Peyer's patch (tissue), 4 donors: Measurements from ENCODE around the gene SASH1. TPM values are rescaled to one million over a fixed set of nuclear protein-coding genes. Genes with fewer than 3 reads are reported as not detected.

ENCODE experiments used
- DNase-seq, 3 donors: peaks; one replicate each; pipeline ENCODE4 v3.0.0-alpha.2; 2017 to 2019
- H3K27ac ChIP-seq, 4 donors: fragments of 200-600 bp; sonication (generic); one replicate each; pipeline ENCODE4 v1.5.1; 2016 to 2019
- H3K27me3 ChIP-seq, 2 donors: fragments of 200-600 bp; sonication (generic); one replicate each; pipeline ENCODE4 v1.5.1; 2019
- H3K36me3 ChIP-seq, 3 donors: fragments of 200-600 bp; sonication (generic); one replicate each; pipeline ENCODE4 v1.5.1; 2016 to 2019
- H3K4me1 ChIP-seq, 4 donors: fragments of 200-600 bp; sonication (generic); one replicate each; pipeline ENCODE4 v1.5.1; 2016 to 2019
- H3K4me3 ChIP-seq, 4 donors: fragments of 200-600 bp; sonication (generic); 1 replicate in 3 of 4; 2 replicates in 1 of 4; pipeline ENCODE4 v1.5.1; 2016 to 2019; ENCODE audit warnings: mild to moderate bottlenecking in 1 of 4
- H3K9me3 ChIP-seq, 4 donors: fragments of 200-600 bp; sonication (generic); one replicate each; pipeline ENCODE4 v1.5.1; 2016 to 2019; ENCODE audit warnings: mild to moderate bottlenecking in 1 of 4
- CTCF ChIP-seq, 6 experiments: fragments of 450-650 bp in 4 of 6; fragments of 200-600 bp in 2 of 6; sonication (generic) in 1 of 6; IDR thresholded peaks; one replicate each; pipeline ENCODE4 v1.5.1; 2017 to 2019; ENCODE audit warnings: antibody characterized with exemption in 6 of 6, mild to moderate bottlenecking in 3 of 6, moderate library complexity in 1 of 6
- POLR2A ChIP-seq, 2 donors: fragments of 450-650 bp; IDR thresholded peaks; one replicate each; pipeline ENCODE4 v1.5.1; 2017; ENCODE audit warnings: antibody characterized with exemption in 2 of 2, mild to moderate bottlenecking in 2 of 2, moderate library complexity in 2 of 2
- total RNA-seq, 4 donors: library from RNA; depleted of rRNA; stranded (reverse); fragments of >200 nt; gene quantifications; one replicate each; pipeline ENCODE4 v1.1.0, GENCODE V29; 2016

SASH1 gene
- total RNA-seq, 4 donors from 2014 or later: 17.2 to 141 (median 38.1) TPM

GRCh38 chr6:148494226-148494625 lies 151.6 kb downstream of the SASH1 start:
- TF ChIP-seq POLR2A (IDR thresholded peaks at IDR 0.05): no peak
- TF ChIP-seq CTCF (IDR thresholded peaks at IDR 0.05): no peak
- Histone ChIP-seq H3K4me1 (no peaks in the 10 kb centered on the region), H3K9me3 (no peaks in the 10 kb centered on the region), H3K27ac (no peak overlapping the region), H3K27me3 (no peaks in the 10 kb centered on the region), H3K36me3 (no peaks in the 10 kb centered on the region), H3K4me3 (no peak overlapping the region)
- DNase-seq: no peak

- H3K27ac ChIP-seq: no peak overlapping the region
- no peak for DNase-seq
Measured at GRCh38 chr6:148495029-148495428, 152.4 kb downstream of the SASH1 start.

GRCh38 chr6:148497257-148497656 lies 154.6 kb downstream of the SASH1 start:
- no peak for DNase-seq
- no peaks in the 10 kb centered on the region for H3K36me3 ChIP-seq
- H3K4me3 ChIP-seq: no peak overlapping the region
- no peaks in the 10 kb centered on the region for H3K27me3 ChIP-seq
- H3K27ac ChIP-seq: no peak overlapping the region
- H3K9me3 ChIP-seq: no peaks in the 10 kb centered on the region
- TF ChIP-seq POLR2A (IDR thresholded peaks at IDR 0.05): no peak
- TF ChIP-seq CTCF (IDR thresholded peaks at IDR 0.05): no peak
- no peaks in the 10 kb centered on the region for H3K4me1 ChIP-seq

More at GRCh38 chr6:148495029-148495428, 152.4 kb downstream of the SASH1 start:
- no peaks in the 10 kb centered on the region for H3K4me1 ChIP-seq
- no peak overlapping the region for H3K4me3 ChIP-seq
- no peaks in the 10 kb centered on the region for H3K36me3 ChIP-seq
- no peaks in the 10 kb centered on the region for H3K9me3 ChIP-seq
- H3K27me3 ChIP-seq: no peaks in the 10 kb centered on the region
- TF ChIP-seq CTCF (IDR thresholded peaks at IDR 0.05) (no peak), POLR2A (IDR thresholded peaks at IDR 0.05) (no peak)

GRCh38 chr6:148497717-148498116 lies 155.1 kb downstream of the SASH1 start:
- no peak for DNase-seq
- Histone ChIP-seq H3K27me3 (no peaks in the 10 kb centered on the region), H3K27ac (no peak overlapping the region), H3K9me3 (no peaks in the 10 kb centered on the region), H3K36me3 (no peaks in the 10 kb centered on the region), H3K4me3 (no peak overlapping the region), H3K4me1 (no peaks in the 10 kb centered on the region)
- TF ChIP-seq CTCF (IDR thresholded peaks at IDR 0.05): no peak
- no peak for TF ChIP-seq POLR2A (IDR thresholded peaks at IDR 0.05)

- TF ChIP-seq CTCF (IDR thresholded peaks at IDR 0.05) (no peak), POLR2A (IDR thresholded peaks at IDR 0.05) (no peak)
- Histone ChIP-seq H3K27ac (peak overlapping the region in 1 of 4 donors; percentile 65), H3K36me3 (no peaks in the 10 kb centered on the region), H3K9me3 (no peaks in the 10 kb centered on the region), H3K27me3 (no peaks in the 10 kb centered on the region), H3K4me3 (no peak overlapping the region), H3K4me1 (no peaks in the 10 kb centered on the region)
- DNase-seq: no peak
Measured at GRCh38 chr6:148500402-148500801, 157.8 kb downstream of the SASH1 start.

GRCh38 chr6:148501178-148501590 lies 158.5 kb downstream of the SASH1 start:
- no peaks in the 10 kb centered on the region for H3K36me3 ChIP-seq
- H3K4me3 ChIP-seq: no peak overlapping the region
- DNase-seq: peak in 1 of 3 donors; percentile 56
- no peaks in the 10 kb centered on the region for H3K4me1 ChIP-seq
- TF ChIP-seq CTCF (IDR thresholded peaks at IDR 0.05): no peak
- TF ChIP-seq POLR2A (IDR thresholded peaks at IDR 0.05): no peak
- H3K9me3 ChIP-seq: no peaks in the 10 kb centered on the region
- H3K27me3 ChIP-seq: no peaks in the 10 kb centered on the region
- peak overlapping the region in 3 of 4 donors; percentile 18 to 65 (median 58) for H3K27ac ChIP-seq
